Astrocyte (in vitro differentiated cells and primary cell): ENCODE data around the gene MS4A6E. TPM values are rescaled to one million over a fixed set of nuclear protein-coding genes. Genes with fewer than 3 reads are reported as not detected.

Source experiments
- DNase-seq: peaks from one replicate; pipeline ENCODE4 v3.0.0-alpha.2; 2010; ENCODE audit warnings: low read depth
- FAIRE-seq: peaks from 2 replicates; lab custom pipeline; 2011; peaks lifted over from hg19 to GRCh38; lab: Jason Lieb, UNC
- H2AFZ ChIP-seq: 2 replicates; pipeline ENCODE4 v1.6.0; 2012; ENCODE audit warnings: low read depth, low read length, inconsistent platforms
- H3K27ac ChIP-seq: 2 replicates; pipeline ENCODE4 v1.5.1; 2011; ENCODE audit warnings: low read depth, low read length, inconsistent platforms
- H3K27me3 ChIP-seq: 2 replicates; pipeline ENCODE4 v1.6.0; 2011; ENCODE audit warnings: low read length, inconsistent platforms; ENCODE audit not compliant: insufficient read depth
- H3K36me3 ChIP-seq: 2 replicates; pipeline ENCODE4 v1.5.1; 2011; ENCODE audit warnings: low read length, inconsistent platforms; ENCODE audit not compliant: insufficient read depth
- H3K4me1 ChIP-seq: 2 replicates; pipeline ENCODE4 v1.5.1; 2011; ENCODE audit warnings: low read length, inconsistent platforms; ENCODE audit not compliant: insufficient read depth
- H3K4me2 ChIP-seq: 2 replicates; pipeline ENCODE4 v1.6.0; 2012; ENCODE audit warnings: low read length, inconsistent platforms
- H3K4me3 ChIP-seq: 2 replicates; pipeline ENCODE4 v1.5.1; 2011; ENCODE audit warnings: low read depth, mild to moderate bottlenecking, low read length, inconsistent platforms; ENCODE audit not compliant: insufficient read depth
- H3K79me2 ChIP-seq: 2 replicates; pipeline ENCODE4 v1.6.0; 2012; ENCODE audit warnings: mild to moderate bottlenecking, low read length, inconsistent platforms; ENCODE audit not compliant: insufficient read depth
- H3K9ac ChIP-seq: 2 replicates; pipeline ENCODE4 v1.6.0; 2012; ENCODE audit warnings: mild to moderate bottlenecking, low read length, inconsistent platforms
- H3K9me3 ChIP-seq: 2 replicates; pipeline ENCODE4 v1.5.1; 2012; ENCODE audit warnings: low read depth, mild to moderate bottlenecking, low read length, inconsistent platforms; ENCODE audit not compliant: insufficient read depth
- H4K20me1 ChIP-seq: 2 replicates; pipeline ENCODE4 v1.6.0; 2012; ENCODE audit warnings: low read length, inconsistent platforms; ENCODE audit not compliant: insufficient read depth
- H3K27ac Mint-ChIP-seq: one replicate; pipeline ENCODE4 v1.8.0; 2021; ENCODE audit warnings: mild to moderate bottlenecking, mixed read lengths; ENCODE audit not compliant: unreplicated experiment
- H3K27me3 Mint-ChIP-seq: one replicate; pipeline ENCODE4 v1.8.0; 2021; ENCODE audit warnings: low read depth, mixed read lengths; ENCODE audit not compliant: unreplicated experiment
- H3K36me3 Mint-ChIP-seq: one replicate; pipeline ENCODE4 v1.8.0; 2021; ENCODE audit warnings: low read depth, mixed read lengths; ENCODE audit not compliant: unreplicated experiment
- H3K4me1 Mint-ChIP-seq: one replicate; pipeline ENCODE4 v1.8.0; 2021; ENCODE audit warnings: low read depth, mixed read lengths; ENCODE audit not compliant: unreplicated experiment
- H3K4me3 Mint-ChIP-seq: one replicate; pipeline ENCODE4 v1.8.0; 2021; ENCODE audit warnings: mild to moderate bottlenecking, moderate library complexity, mixed read lengths; ENCODE audit not compliant: unreplicated experiment
- H3K9me3 Mint-ChIP-seq: one replicate; pipeline ENCODE4 v1.8.0; 2021; ENCODE audit warnings: mild to moderate bottlenecking, mixed read lengths; ENCODE audit not compliant: unreplicated experiment
- CTCF ChIP-seq: IDR thresholded peaks from 2 replicates; pipeline ENCODE4 v1.5.1; 2011; ENCODE audit warnings: low read depth, mild to moderate bottlenecking, inconsistent platforms, low read length, moderate library complexity; ENCODE audit not compliant: insufficient read depth
- EZH2 ChIP-seq: IDR thresholded peaks from 2 replicates; pipeline ENCODE4 v1.6.1; 2012; ENCODE audit warnings: mild to moderate bottlenecking, low read length, inconsistent platforms; ENCODE audit not compliant: insufficient read depth
- total RNA-seq: library from RNA; stranded (reverse); gene quantifications from 2 replicates; pipeline ENCODE4 v1.2.1, GENCODE V29; 2021

Gene MS4A6E
- total RNA-seq, 1 donor from 2014 or later = not detected

GRCh38 chr11:60349990-60350389 lies 22.9 kb downstream of the MS4A6E start:
- H3K9me3 Mint-ChIP-seq = peaks cover 2% of the 10 kb centered on the region
- Histone ChIP-seq H3K4me3 (no peak overlapping the region), H3K9ac (no peak overlapping the region), H3K79me2 (no peaks in the 10 kb centered on the region), H3K4me2 (no peak overlapping the region), H3K9me3 (no peaks in the 10 kb centered on the region), H2AFZ (no peak overlapping the region), H3K36me3 (no peaks in the 10 kb centered on the region), H4K20me1 (no peaks in the 10 kb centered on the region), H3K4me1 (no peaks in the 10 kb centered on the region), H3K27ac (no peak overlapping the region), H3K27me3 (no peaks in the 10 kb centered on the region)
- no peak overlapping the region for H3K4me3 Mint-ChIP-seq
- FAIRE-seq = no peak
- H3K4me1 Mint-ChIP-seq = peaks cover 7% of the 10 kb centered on the region
- no peak overlapping the region for H3K27ac Mint-ChIP-seq
- H3K27me3 Mint-ChIP-seq = peaks cover 7% of the 10 kb centered on the region
- TF ChIP-seq CTCF (no peak), EZH2 (no peak)
- H3K36me3 Mint-ChIP-seq = no peaks in the 10 kb centered on the region
- DNase-seq = no peak

- no peak overlapping the region for H3K4me3 ChIP-seq
- no peak overlapping the region for H3K9ac ChIP-seq
- peaks cover 5% of the 10 kb centered on the region for H3K9me3 ChIP-seq
- H3K27me3 Mint-ChIP-seq = peaks cover 2% of the 10 kb centered on the region
- H2AFZ ChIP-seq = no peak overlapping the region
- no peaks in the 10 kb centered on the region for H3K79me2 ChIP-seq
- no peaks in the 10 kb centered on the region for H3K4me1 Mint-ChIP-seq
- peaks cover 9% of the 10 kb centered on the region for H3K9me3 Mint-ChIP-seq
- no peak overlapping the region for H3K4me3 Mint-ChIP-seq
- H4K20me1 ChIP-seq = no peaks in the 10 kb centered on the region
- DNase-seq (no peak), FAIRE-seq (no peak)
- no peak for TF ChIP-seq CTCF
- TF ChIP-seq EZH2 = no peak
- H3K4me1 ChIP-seq = no peaks in the 10 kb centered on the region
- H3K27ac ChIP-seq = no peak overlapping the region
- H3K36me3 ChIP-seq = no peaks in the 10 kb centered on the region
- H3K36me3 Mint-ChIP-seq = no peaks in the 10 kb centered on the region
- no peaks in the 10 kb centered on the region for H3K27me3 ChIP-seq
- H3K27ac Mint-ChIP-seq = no peak overlapping the region
- H3K4me2 ChIP-seq = no peak overlapping the region
Observed at GRCh38 chr11:60357771-60358170, 30.7 kb downstream of the MS4A6E start.

- no peak for FAIRE-seq
- Histone ChIP-seq H3K9ac (no peak overlapping the region), H3K4me1 (no peaks in the 10 kb centered on the region), H4K20me1 (peaks cover 4% of the 10 kb centered on the region), H3K4me2 (no peak overlapping the region), H3K4me3 (no peak overlapping the region), H3K36me3 (no peaks in the 10 kb centered on the region), H3K79me2 (no peaks in the 10 kb centered on the region), H3K27me3 (no peaks in the 10 kb centered on the region), H2AFZ (no peak overlapping the region), H3K27ac (no peak overlapping the region), H3K9me3 (peaks cover 5% of the 10 kb centered on the region)
- Mint-ChIP-seq H3K27ac (no peak overlapping the region), H3K9me3 (peaks cover 7% of the 10 kb centered on the region), H3K4me3 (no peak overlapping the region), H3K4me1 (no peaks in the 10 kb centered on the region), H3K27me3 (peaks cover 4% of the 10 kb centered on the region), H3K36me3 (no peaks in the 10 kb centered on the region)
- TF ChIP-seq CTCF = no peak
- no peak for TF ChIP-seq EZH2
- no peak for DNase-seq
Observed at GRCh38 chr11:60360621-60361020, 33.6 kb downstream of the MS4A6E start.
